ENCODE measurements around the gene AMBRA1.

AMBRA1 gene

DNA sequence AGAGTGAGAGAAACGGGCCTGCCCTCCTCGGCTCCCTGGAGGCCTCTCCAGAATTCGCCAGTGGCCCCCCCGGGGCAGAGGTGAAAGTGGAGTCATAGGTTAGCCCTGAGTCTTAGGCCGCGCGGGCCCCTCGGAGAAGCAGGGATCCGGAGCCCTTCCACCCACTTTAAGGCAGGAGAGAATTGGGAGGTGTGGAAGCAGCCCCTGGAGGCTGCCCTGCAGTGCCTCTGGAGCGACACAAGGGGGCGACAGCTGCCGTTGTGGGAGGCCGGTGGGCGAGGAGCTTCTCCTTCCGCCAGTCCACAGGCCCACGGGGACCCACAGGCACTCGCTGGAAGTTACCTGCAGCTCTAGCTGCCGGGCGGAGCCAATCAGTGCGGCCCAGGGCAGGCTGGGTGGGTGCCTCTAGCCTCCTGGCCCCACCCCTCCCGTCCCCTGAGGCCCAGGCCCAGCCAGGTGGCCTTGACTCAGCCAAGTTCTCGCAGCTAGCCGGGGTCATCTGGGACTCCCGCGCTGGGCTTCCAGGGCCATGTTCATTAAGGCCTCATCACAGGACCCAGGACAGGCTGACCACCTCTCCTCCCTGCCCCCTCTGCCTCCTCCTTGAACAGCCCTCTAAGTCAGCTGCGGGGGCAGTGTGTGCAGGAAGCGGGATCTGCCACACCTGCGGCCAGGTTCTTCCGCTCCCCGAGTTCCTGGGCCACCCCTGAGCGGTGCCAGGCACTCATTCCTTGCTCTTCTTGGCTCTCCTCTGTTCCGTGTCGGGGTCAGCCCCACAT is 241.6 kb downstream of the AMBRA1 start:
- peak; percentile 51 for DNase-seq (ENCODE audit: low read depth)
- peak; percentile 76 for TF ChIP-seq CTCF (IDR thresholded peaks at IDR 0.05; ENCODE audit: low read length, missing control alignments)
- no peak overlapping the region for H3K4me3 ChIP-seq (replicated peaks; ENCODE audit: low read depth, low read length)

DNA sequence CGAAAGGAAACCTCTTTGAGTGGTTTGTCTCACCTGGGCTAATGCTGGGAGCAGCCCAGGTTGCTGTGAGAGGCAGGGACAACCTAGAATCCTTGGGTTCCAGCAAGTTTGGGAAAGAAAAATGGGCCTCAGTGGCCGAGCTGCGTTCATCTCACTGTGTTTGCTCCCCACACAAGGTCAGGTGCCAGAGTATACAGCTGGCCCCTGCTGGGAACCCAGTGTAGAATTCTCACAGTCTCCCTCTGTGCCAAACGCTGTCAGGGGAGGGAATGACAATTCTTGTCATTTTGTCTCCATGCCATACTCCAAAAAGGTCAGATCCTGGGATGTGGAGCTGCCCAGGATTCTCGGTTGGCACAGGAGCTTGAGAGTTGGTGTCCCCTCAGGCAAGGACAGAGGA is 242.2 kb downstream of the AMBRA1 start:
- no peak overlapping the region for H3K4me3 ChIP-seq (replicated peaks; ENCODE audit: low read depth, low read length)
- no peak for DNase-seq (ENCODE audit: low read depth)
- TF ChIP-seq CTCF (IDR thresholded peaks at IDR 0.05; ENCODE audit: low read length, missing control alignments): no peak

DNA sequence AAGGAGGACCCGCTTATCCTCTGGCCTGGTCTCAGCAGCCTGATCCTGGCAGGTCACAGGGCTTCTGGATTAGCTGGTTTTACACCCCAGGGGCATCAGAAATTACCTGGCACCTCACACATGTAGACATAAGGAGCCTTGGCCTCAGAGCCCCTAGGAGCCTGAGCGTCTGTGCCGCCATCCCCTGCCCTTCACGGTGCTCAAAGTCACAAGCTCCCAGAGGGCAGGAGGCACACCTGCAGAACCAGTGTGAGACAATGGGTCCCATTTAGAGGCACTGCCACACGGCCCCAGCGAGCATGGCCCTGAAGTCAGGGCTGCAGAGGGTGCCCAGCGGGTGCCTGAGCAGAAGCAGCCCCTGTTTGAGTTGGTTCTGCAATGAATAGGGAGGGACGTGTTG is 242.7 kb downstream of the AMBRA1 start:
- no peak overlapping the region for H3K4me3 ChIP-seq (replicated peaks; ENCODE audit: low read depth, low read length)
- DNase-seq (ENCODE audit: low read depth): no peak
- TF ChIP-seq CTCF (IDR thresholded peaks at IDR 0.05; ENCODE audit: low read length, missing control alignments): no peak

GRCh38 chr11:46350695-46351094 is 243.1 kb downstream of the AMBRA1 start:
- H3K4me3 ChIP-seq (replicated peaks; ENCODE audit: low read depth, low read length): no peak overlapping the region
- no peak for TF ChIP-seq CTCF (IDR thresholded peaks at IDR 0.05; ENCODE audit: low read length, missing control alignments)
- no peak for DNase-seq (ENCODE audit: low read depth)

- no peak for TF ChIP-seq CTCF (IDR thresholded peaks at IDR 0.05; ENCODE audit: low read length, missing control alignments)
- peak overlapping the region; percentile 79 for H3K4me3 ChIP-seq (replicated peaks; ENCODE audit: low read depth, low read length)
- DNase-seq (ENCODE audit: low read depth): no peak
Observed at GRCh38 chr11:46348566-46349401, 245.0 kb downstream of the AMBRA1 start.

GRCh38 chr11:46347637-46348311 is 246.0 kb downstream of the AMBRA1 start:
- TF ChIP-seq CTCF (IDR thresholded peaks at IDR 0.05; ENCODE audit: low read length, missing control alignments): no peak
- peak overlapping the region; percentile 79 for H3K4me3 ChIP-seq (replicated peaks; ENCODE audit: low read depth, low read length)
- DNase-seq (ENCODE audit: low read depth): no peak

Data from fibroblast of pulmonary artery (primary cell).